Cardiac fibroblast (primary cell): ENCODE measurements around the gene POLK.
"Not testable (repeated sequence)": the region's sequence is repeated elsewhere in the genome, so short reads cannot be mapped to it uniquely, and the experiment has no call there.

Source experiments
- DNase-seq, 2 donors: peaks; one replicate each; pipeline versions ENCODE4 v3.0.0 to v3.0.0-alpha.2; 2010; ENCODE audit warnings: low read depth in 2 of 2
- H3K4me3 ChIP-seq, 2 donors: replicated peaks in 1 of 2; 1 replicate in 1 of 2; 2 replicates in 1 of 2; pipeline ENCODE4 v1.5.1; 2011; ENCODE audit warnings: low read depth in 2 of 2, low read length in 2 of 2, mild to moderate bottlenecking in 2 of 2, moderate library complexity in 1 of 2
- CTCF ChIP-seq: IDR thresholded peaks from one replicate; pipeline ENCODE4 v1.5.1; 2011; ENCODE audit warnings: low read depth, mild to moderate bottlenecking, low read length, inconsistent platforms

The POLK gene

DNA sequence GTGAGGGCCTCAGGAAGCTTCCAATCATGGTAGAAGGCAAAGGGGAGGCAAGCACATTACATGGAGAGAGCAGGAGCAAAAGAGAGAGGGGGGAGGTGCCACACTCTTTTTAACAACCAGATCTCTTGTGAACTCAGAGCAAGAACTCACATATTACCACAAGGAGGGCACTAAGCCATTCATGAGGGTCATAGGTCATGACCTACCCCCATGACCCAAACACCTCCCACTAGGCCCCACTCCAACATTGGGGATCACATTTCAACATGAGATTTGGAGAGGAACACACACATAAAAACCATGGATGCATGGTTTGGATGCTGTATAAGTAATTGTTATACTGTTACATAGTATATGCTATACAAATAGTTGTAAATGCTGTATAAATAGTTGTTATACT, 17.5 kb downstream of the POLK start:
- no peak overlapping the region for H3K4me3 ChIP-seq
- no peak for DNase-seq
- no peak for TF ChIP-seq CTCF

DNA sequence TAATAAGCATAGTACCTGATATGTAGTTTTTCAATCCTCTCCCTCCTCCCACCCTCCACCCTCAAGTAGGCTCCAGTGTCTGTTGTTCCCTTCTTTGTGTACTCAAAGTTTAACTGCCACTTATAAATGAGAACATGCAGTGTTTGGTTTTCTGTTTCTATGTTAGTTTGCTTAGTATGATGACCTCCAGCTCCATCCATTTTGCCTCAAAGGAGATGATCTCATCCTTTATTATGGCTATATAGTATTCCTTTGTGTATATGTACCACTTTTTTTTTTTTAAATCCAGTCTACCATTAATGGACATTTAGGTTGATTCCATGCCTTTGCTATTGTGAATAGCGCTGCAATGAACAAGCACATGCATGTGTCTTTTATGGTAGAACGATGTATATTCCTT, 20.5 kb downstream of the POLK start:
- TF ChIP-seq CTCF: no peak
- no peak overlapping the region for H3K4me3 ChIP-seq
- no peak for DNase-seq

- not testable (repeated sequence) for H3K4me3 ChIP-seq
- DNase-seq: peak in 1 of 2 donors; percentile 50
Measured at GRCh38 chr5:75533716-75534115, 22.0 kb downstream of the POLK start.

DNA sequence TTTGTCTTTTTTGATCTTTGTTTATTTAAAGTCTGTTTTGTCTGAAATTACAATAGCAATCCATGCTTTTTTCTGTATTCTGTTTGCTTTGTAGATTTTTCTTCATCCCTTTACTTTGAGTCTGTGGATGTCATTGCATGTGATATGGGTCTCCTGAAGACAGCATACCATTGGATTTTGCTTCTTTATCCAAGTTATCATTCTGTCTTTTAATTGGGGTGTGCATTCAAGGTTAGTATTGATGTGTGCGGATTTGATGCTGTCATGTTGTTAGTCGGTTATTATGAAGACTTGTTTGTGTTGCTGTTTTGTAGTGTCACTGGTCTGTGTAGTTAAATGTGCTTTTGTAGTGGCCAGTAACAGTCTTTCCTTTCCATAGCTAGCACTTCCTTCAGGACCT, 23.0 kb downstream of the POLK start:
- DNase-seq: no peak
- TF ChIP-seq CTCF: no peak
- no peak overlapping the region for H3K4me3 ChIP-seq

DNA sequence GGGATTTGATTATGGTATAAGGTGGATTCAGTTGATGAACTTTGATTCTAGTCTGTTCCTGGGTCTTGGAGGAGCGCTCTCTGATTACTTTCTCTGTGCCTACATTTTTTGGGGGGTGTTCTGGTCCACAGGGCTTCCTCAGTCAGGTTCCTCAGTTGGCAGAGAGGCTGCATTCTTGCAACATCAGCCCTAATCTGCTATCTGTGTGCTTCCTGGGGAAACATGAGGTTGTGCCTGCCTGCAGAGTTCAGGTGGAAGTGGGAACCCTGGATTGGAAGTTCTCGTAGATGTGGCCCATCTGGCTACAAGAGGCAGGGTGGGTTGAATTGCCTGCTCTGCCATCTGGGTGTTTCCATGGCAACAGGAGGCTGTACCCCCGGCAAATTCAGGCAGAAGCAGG, 24.5 kb downstream of the POLK start:
- H3K4me3 ChIP-seq: no peak overlapping the region
- DNase-seq: no peak
- TF ChIP-seq CTCF: no peak

- no peak overlapping the region for H3K4me3 ChIP-seq
- TF ChIP-seq CTCF: no peak
- no peak for DNase-seq
Measured at GRCh38 chr5:75536694-75537360, 25.1 kb downstream of the POLK start.

- no peak overlapping the region for H3K4me3 ChIP-seq
- TF ChIP-seq CTCF: no peak
- DNase-seq: no peak
Measured at GRCh38 chr5:75538211-75538610, 26.5 kb downstream of the POLK start.
